GM23338 (cell line): ENCODE data around the gene RCOR1. TPM values are rescaled to one million over a fixed set of nuclear protein-coding genes. Genes with fewer than 3 reads are reported as not detected.

Experiments used
- ATAC-seq: fragments of 200-7000 bp; cut with Tn5 transposase; 3 replicates; pipeline ENCODE4 v1.9.1; 2020
- DNase-seq: peaks from one replicate; pipeline ENCODE4 v3.0.0-alpha.2; 2015; ENCODE audit warnings: low spot score
- H2AFZ ChIP-seq: fragments of 200-600 bp; sonication (generic); 2 replicates; pipeline ENCODE4 v1.8.0; 2016; ENCODE audit warnings: antibody characterized with exemption, mild to moderate bottlenecking, moderate library complexity
- H3F3A ChIP-seq: fragments of 200-600 bp; sonication (generic); replicated peaks from 2 replicates; pipeline ENCODE4 v1.8.0; 2017; ENCODE audit warnings: antibody characterized with exemption, mixed run types, low read depth
- H3K27ac ChIP-seq: fragments of 200-600 bp; sonication (generic); 2 replicates; pipeline ENCODE4 v1.6.1; 2016; ENCODE audit warnings: low read depth
- H3K27me3 ChIP-seq: fragments of 200-600 bp; sonication (generic); 2 replicates; pipeline ENCODE4 v1.8.0; 2016; ENCODE audit warnings: mild to moderate bottlenecking, mixed run types, moderate library complexity; ENCODE audit not compliant: insufficient read depth
- H3K36me3 ChIP-seq: fragments of 200-600 bp; sonication (generic); 2 replicates; pipeline ENCODE4 v1.8.0; 2016; ENCODE audit warnings: mild to moderate bottlenecking; ENCODE audit not compliant: insufficient read depth
- H3K4me1 ChIP-seq: fragments of 200-600 bp; sonication (generic); 2 replicates; pipeline ENCODE4 v1.8.0; 2016; ENCODE audit warnings: mild to moderate bottlenecking, moderate library complexity; ENCODE audit not compliant: insufficient read depth
- H3K4me2 ChIP-seq: fragments of 200-600 bp; sonication (generic); 2 replicates; pipeline ENCODE4 v1.7.1; 2017; ENCODE audit warnings: mixed run types
- H3K4me3 ChIP-seq: fragments of 200-600 bp; sonication (generic); 2 replicates; pipeline ENCODE4 v1.6.1; 2016; ENCODE audit warnings: mixed run types
- H3K79me2 ChIP-seq: fragments of 200-600 bp; sonication (generic); replicated peaks from 2 replicates; pipeline ENCODE4 v1.8.0; 2017; ENCODE audit warnings: mild to moderate bottlenecking; ENCODE audit not compliant: insufficient read depth
- H3K9me2 ChIP-seq: fragments of 200-600 bp; sonication (generic); 2 replicates; pipeline ENCODE4 v1.8.0; 2017; ENCODE audit not compliant: insufficient read depth
- H4K20me1 ChIP-seq: fragments of 200-600 bp; sonication (generic); replicated peaks from 2 replicates; pipeline ENCODE4 v1.8.0; 2017; ENCODE audit warnings: mild to moderate bottlenecking; ENCODE audit not compliant: insufficient read depth
- H3K27ac Mint-ChIP-seq: 2 replicates; pipeline ENCODE4 v1.8.0; 2020; ENCODE audit warnings: inconsistent platforms, mild to moderate bottlenecking, moderate library complexity, mixed read lengths
- H3K27me3 Mint-ChIP-seq: 3 replicates; pipeline ENCODE4 v1.8.0; 2022; ENCODE audit warnings: low read depth, mild to moderate bottlenecking, moderate library complexity, mixed read lengths, inconsistent platforms; ENCODE audit not compliant: insufficient read depth, poor library complexity
- H3K36me3 Mint-ChIP-seq: 3 replicates; pipeline ENCODE4 v1.8.0; 2021; ENCODE audit warnings: low read depth, mild to moderate bottlenecking, inconsistent platforms, moderate library complexity, mixed read lengths
- H3K4me1 Mint-ChIP-seq: 3 replicates; pipeline ENCODE4 v1.8.0; 2020; ENCODE audit warnings: mild to moderate bottlenecking, inconsistent platforms, mixed read lengths
- H3K4me3 Mint-ChIP-seq: 3 replicates; pipeline ENCODE4 v1.8.0; 2021; ENCODE audit warnings: moderate library complexity, mild to moderate bottlenecking, inconsistent platforms, mixed read lengths
- H3K9me3 Mint-ChIP-seq: 3 replicates; pipeline ENCODE4 v1.8.0; 2020; ENCODE audit warnings: moderate library complexity, mild to moderate bottlenecking, inconsistent platforms, mixed read lengths
- CREB1 ChIP-seq: fragments of 250-450 bp; sonication (Bioruptor Pico); IDR thresholded peaks from 2 replicates; pipeline ENCODE4 v1.5.0; 2020; ENCODE audit warnings: low read depth, mild to moderate bottlenecking, moderate library complexity
- NANOG ChIP-seq: IDR thresholded peaks from 2 replicates; pipeline ENCODE4 v1.6.1; 2016; ENCODE audit warnings: antibody characterized with exemption, borderline replicate concordance
- POLR2AphosphoS5 ChIP-seq: IDR thresholded peaks from 2 replicates; pipeline ENCODE4 v1.6.1; 2016; ENCODE audit warnings: antibody characterized with exemption, low read depth
- polyA plus RNA-seq: library from polyadenylated mRNA; unstranded; fragments of >200 nt; fragmentation: Nextera tagmentation; extraction: Ambion mirVana; gene quantifications from 2 replicates; pipeline ENCODE4 v1.2.1, GENCODE V29; 2016
- total RNA-seq: library from RNA; depleted of rRNA; stranded (reverse); fragments of >200 nt; shearing (Covaris generic); gene quantifications from 2 replicates; pipeline ENCODE4 v1.2.3, GENCODE V29; 2014
- TF ChIP-seq, protein P1 (sequence below): fragments of 250-450 bp; sonication (Bioruptor Pico); IDR thresholded peaks from 2 replicates; pipeline ENCODE4 v1.5.0; 2020; ENCODE audit warnings: mild to moderate bottlenecking, moderate library complexity
- TF ChIP-seq, protein P2 (sequence below): IDR thresholded peaks from 2 replicates; pipeline ENCODE4 v1.6.1; 2016; ENCODE audit warnings: antibody characterized with exemption
- TF ChIP-seq, protein P3 (sequence below): IDR thresholded peaks from one replicate; pipeline ENCODE4 v1.6.1; 2018; ENCODE audit warnings: antibody characterized with exemption; ENCODE audit not compliant: unreplicated experiment
- TF ChIP-seq, protein P4 (sequence below), 2 experiments: fragments of 200-600 bp in 1 of 2; sonication (generic) in 1 of 2; conservative IDR thresholded peaks; 2 replicates each; pipeline versions ENCODE4 v1.5.1 to v1.6.1; 2016 to 2017; ENCODE audit warnings: antibody characterized with exemption in 2 of 2, low read depth in 2 of 2, mild to moderate bottlenecking in 2 of 2, moderate library complexity in 1 of 2

The RCOR1 gene
- total and polyA plus RNA-seq, 2 experiments from 2014 or later = 7.6 to 26.1 TPM

DNA sequence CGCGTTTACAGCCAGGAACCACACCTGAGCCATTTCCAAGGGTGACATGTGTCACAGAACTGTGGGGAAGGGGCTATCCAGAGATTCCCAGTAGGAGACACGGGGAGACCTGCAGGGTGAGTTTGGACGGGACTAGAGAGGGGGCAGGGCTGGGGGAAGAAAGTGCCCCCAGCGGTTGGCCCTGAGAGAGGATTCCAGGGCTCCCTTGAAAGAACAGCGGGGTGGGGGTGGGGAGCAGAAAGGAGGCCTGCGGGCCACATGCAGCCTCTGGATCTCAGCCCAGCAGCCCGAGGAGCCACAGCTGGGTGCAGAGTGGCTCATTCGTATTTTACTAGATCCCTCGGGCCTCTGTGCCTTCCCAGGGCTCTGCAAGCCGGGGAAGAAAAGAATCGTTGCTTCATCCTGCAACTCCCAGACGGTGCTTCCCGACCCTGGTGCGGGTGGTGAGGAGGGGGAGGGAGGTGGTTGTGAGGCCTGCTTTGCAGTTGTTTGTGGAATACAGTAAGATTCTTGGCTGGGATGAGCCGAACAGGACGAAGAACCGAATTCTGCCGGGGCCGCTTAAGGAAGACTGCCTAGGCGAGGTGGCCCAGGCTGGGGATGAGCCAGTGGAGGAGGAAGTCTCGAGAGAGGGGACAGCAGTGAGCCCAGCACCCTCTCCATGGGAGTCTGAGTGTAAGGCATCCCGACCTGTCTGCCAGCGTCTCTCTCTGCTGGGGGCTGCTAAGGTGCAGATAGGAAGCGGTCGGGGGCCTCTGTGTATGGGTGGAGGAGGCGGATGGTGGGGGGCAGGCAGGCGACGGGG, 46.8 kb upstream of the RCOR1 start:
- Histone ChIP-seq H3K27ac (peak overlapping the region; percentile 83), H3F3A (peaks cover 13% of the 10 kb centered on the region; the same call in 1 of the 2 replicates), H3K9me2 (no peaks in the 10 kb centered on the region), H3K27me3 (peaks cover 19% of the 10 kb centered on the region), H3K4me1 (peaks cover 13% of the 10 kb centered on the region; the same call in 1 of the 2 replicates), H3K4me2 (peak overlapping the region; percentile 89), H2AFZ (peak overlapping the region; percentile 98), H3K36me3 (no peaks in the 10 kb centered on the region), H3K4me3 (peak overlapping the region; percentile 61), H3K79me2 (no peaks in the 10 kb centered on the region), H4K20me1 (no peaks in the 10 kb centered on the region)
- H3K4me1 Mint-ChIP-seq = peaks cover 16% of the 10 kb centered on the region
- no peaks in the 10 kb centered on the region; the same call in 2 of the 3 replicates for H3K9me3 Mint-ChIP-seq
- peak overlapping the region; percentile 61 for H3K4me3 Mint-ChIP-seq
- DNase-seq = peak; percentile 85
- TF ChIP-seq NANOG (no peak), POLR2AphosphoS5 (no peak), CREB1 (CRISPR knock-in tag) (no peak)
- TF ChIP-seq, protein P1, sequence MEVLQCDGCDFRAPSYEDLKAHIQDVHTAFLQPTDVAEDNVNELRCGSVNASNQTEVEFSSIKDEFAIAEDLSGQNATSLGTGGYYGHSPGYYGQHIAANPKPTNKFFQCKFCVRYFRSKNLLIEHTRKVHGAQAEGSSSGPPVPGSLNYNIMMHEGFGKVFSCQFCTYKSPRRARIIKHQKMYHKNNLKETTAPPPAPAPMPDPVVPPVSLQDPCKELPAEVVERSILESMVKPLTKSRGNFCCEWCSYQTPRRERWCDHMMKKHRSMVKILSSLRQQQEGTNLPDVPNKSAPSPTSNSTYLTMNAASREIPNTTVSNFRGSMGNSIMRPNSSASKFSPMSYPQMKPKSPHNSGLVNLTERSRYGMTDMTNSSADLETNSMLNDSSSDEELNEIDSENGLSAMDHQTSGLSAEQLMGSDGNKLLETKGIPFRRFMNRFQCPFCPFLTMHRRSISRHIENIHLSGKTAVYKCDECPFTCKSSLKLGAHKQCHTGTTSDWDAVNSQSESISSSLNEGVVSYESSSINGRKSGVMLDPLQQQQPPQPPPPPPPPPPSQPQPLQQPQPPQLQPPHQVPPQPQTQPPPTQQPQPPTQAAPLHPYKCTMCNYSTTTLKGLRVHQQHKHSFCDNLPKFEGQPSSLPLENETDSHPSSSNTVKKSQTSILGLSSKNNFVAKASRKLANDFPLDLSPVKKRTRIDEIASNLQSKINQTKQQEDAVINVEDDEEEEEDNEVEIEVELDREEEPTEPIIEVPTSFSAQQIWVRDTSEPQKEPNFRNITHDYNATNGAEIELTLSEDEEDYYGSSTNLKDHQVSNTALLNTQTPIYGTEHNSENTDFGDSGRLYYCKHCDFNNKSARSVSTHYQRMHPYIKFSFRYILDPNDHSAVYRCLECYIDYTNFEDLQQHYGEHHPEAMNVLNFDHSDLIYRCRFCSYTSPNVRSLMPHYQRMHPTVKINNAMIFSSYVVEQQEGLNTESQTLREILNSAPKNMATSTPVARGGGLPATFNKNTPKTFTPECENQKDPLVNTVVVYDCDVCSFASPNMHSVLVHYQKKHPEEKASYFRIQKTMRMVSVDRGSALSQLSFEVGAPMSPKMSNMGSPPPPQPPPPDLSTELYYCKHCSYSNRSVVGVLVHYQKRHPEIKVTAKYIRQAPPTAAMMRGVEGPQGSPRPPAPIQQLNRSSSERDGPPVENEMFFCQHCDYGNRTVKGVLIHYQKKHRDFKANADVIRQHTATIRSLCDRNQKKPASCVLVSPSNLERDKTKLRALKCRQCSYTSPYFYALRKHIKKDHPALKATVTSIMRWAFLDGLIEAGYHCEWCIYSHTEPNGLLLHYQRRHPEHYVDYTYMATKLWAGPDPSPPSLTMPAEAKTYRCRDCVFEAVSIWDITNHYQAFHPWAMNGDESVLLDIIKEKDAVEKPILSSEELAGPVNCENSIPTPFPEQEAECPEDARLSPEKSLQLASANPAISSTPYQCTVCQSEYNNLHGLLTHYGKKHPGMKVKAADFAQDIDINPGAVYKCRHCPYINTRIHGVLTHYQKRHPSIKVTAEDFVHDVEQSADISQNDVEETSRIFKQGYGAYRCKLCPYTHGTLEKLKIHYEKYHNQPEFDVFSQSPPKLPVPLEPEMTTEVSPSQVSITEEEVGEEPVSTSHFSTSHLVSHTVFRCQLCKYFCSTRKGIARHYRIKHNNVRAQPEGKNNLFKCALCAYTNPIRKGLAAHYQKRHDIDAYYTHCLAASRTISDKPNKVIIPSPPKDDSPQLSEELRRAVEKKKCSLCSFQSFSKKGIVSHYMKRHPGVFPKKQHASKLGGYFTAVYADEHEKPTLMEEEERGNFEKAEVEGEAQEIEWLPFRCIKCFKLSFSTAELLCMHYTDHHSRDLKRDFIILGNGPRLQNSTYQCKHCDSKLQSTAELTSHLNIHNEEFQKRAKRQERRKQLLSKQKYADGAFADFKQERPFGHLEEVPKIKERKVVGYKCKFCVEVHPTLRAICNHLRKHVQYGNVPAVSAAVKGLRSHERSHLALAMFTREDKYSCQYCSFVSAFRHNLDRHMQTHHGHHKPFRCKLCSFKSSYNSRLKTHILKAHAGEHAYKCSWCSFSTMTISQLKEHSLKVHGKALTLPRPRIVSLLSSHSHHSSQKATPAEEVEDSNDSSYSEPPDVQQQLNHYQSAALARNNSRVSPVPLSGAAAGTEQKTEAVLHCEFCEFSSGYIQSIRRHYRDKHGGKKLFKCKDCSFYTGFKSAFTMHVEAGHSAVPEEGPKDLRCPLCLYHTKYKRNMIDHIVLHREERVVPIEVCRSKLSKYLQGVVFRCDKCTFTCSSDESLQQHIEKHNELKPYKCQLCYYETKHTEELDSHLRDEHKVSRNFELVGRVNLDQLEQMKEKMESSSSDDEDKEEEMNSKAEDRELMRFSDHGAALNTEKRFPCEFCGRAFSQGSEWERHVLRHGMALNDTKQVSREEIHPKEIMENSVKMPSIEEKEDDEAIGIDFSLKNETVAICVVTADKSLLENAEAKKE (CRISPR knock-in tag) = no peak
- TF ChIP-seq, protein P2, sequence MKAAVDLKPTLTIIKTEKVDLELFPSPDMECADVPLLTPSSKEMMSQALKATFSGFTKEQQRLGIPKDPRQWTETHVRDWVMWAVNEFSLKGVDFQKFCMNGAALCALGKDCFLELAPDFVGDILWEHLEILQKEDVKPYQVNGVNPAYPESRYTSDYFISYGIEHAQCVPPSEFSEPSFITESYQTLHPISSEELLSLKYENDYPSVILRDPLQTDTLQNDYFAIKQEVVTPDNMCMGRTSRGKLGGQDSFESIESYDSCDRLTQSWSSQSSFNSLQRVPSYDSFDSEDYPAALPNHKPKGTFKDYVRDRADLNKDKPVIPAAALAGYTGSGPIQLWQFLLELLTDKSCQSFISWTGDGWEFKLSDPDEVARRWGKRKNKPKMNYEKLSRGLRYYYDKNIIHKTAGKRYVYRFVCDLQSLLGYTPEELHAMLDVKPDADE = no peak
- TF ChIP-seq, protein P3, sequence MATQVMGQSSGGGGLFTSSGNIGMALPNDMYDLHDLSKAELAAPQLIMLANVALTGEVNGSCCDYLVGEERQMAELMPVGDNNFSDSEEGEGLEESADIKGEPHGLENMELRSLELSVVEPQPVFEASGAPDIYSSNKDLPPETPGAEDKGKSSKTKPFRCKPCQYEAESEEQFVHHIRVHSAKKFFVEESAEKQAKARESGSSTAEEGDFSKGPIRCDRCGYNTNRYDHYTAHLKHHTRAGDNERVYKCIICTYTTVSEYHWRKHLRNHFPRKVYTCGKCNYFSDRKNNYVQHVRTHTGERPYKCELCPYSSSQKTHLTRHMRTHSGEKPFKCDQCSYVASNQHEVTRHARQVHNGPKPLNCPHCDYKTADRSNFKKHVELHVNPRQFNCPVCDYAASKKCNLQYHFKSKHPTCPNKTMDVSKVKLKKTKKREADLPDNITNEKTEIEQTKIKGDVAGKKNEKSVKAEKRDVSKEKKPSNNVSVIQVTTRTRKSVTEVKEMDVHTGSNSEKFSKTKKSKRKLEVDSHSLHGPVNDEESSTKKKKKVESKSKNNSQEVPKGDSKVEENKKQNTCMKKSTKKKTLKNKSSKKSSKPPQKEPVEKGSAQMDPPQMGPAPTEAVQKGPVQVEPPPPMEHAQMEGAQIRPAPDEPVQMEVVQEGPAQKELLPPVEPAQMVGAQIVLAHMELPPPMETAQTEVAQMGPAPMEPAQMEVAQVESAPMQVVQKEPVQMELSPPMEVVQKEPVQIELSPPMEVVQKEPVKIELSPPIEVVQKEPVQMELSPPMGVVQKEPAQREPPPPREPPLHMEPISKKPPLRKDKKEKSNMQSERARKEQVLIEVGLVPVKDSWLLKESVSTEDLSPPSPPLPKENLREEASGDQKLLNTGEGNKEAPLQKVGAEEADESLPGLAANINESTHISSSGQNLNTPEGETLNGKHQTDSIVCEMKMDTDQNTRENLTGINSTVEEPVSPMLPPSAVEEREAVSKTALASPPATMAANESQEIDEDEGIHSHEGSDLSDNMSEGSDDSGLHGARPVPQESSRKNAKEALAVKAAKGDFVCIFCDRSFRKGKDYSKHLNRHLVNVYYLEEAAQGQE = peak; percentile 7
- TF ChIP-seq, protein P4, sequence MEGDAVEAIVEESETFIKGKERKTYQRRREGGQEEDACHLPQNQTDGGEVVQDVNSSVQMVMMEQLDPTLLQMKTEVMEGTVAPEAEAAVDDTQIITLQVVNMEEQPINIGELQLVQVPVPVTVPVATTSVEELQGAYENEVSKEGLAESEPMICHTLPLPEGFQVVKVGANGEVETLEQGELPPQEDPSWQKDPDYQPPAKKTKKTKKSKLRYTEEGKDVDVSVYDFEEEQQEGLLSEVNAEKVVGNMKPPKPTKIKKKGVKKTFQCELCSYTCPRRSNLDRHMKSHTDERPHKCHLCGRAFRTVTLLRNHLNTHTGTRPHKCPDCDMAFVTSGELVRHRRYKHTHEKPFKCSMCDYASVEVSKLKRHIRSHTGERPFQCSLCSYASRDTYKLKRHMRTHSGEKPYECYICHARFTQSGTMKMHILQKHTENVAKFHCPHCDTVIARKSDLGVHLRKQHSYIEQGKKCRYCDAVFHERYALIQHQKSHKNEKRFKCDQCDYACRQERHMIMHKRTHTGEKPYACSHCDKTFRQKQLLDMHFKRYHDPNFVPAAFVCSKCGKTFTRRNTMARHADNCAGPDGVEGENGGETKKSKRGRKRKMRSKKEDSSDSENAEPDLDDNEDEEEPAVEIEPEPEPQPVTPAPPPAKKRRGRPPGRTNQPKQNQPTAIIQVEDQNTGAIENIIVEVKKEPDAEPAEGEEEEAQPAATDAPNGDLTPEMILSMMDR (conservative IDR thresholded peaks at IDR 0.05; ENCODE audit: low read depth in 2 of 2) = peak in 1 of 2 experiments; percentile 38; a peak in 2 of 4 replicates
- peak overlapping the region; percentile 82 for H3K27ac Mint-ChIP-seq
- H3K27me3 Mint-ChIP-seq = peaks cover 25% of the 10 kb centered on the region
- peak; percentile 67 for ATAC-seq
- H3K36me3 Mint-ChIP-seq = no peaks in the 10 kb centered on the region
